ENCODE data around the gene TASOR2. TPM values are rescaled to one million over a fixed set of nuclear protein-coding genes. Genes with fewer than 3 reads are reported as not detected.

TASOR2 gene
- total RNA-seq, 4 donors from 2014 or later: 55.0 to 106 (median 75.9) TPM

DNA sequence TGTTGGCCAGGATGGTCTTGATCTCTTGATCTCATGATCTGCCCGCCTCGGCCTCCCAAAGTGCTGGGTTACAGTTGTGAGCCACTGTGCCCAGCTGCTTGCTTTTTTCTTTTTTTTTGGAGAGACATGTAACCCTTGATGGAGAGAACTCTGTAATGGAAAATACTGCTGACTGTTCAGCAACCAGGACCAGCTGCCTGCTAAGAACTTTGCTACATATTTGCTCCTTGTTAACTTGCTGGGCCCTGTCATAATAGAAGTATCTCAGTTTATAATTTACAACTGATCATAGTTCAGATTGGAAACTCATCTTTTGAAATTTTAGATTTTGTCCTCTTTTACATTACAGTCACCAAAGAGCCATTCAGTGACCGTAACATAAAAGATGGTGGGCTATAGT is 34.9 kb downstream of the TASOR2 start:
- TF ChIP-seq POLR2AphosphoS5 (IDR thresholded peaks at IDR 0.05): no peak
- intact Hi-C loops (cut with DNase I; ENCODE audit: low total_unique reads): no loop called here
- peaks cover 0 to 10% (median 3%) of the 10 kb centered on the region in 4 donors for H3K36me3 ChIP-seq
- no peak for DNase-seq
- 90 to 93% methylated on average over 3 of the region's 3 CpGs for WGBS, 2 donors (ENCODE audit: low coverage in 1 of 2)
- in situ Hi-C loops (cut with MboI; ENCODE audit: low pct_ligation_motif_present in 1 of 4, low pct_unique_long_range_greater_than_20kb in 1 of 4, low sequenced_read_pairs in 3 of 4): no loop called here
- H3K4me3 ChIP-seq: no peak overlapping the region
- H3K27me3 ChIP-seq: no peaks in the 10 kb centered on the region
- H3K27ac ChIP-seq: no peak overlapping the region
- peaks cover 0 to 14% (median 7%) of the 10 kb centered on the region in 4 donors for H3K4me1 ChIP-seq
- no peaks in the 10 kb centered on the region for H3K9me3 ChIP-seq

DNA sequence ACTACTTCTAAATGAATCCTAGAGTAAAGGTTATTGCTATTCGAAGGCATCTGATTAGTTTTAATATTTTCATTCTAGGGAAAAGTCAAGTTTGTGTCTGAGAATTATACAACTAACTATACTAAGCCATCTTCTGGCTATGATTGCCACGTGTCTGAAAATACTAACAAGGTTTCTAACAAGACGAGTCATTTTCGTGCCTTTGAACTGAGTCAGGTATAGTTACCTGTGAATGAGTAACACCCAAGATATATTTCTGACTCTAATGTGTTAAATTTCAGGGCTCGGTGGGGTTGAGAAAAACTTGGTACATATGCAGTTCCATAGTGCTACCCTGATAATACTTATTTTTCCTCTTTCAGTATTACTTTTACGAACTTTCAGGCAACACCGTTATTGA is 35.5 kb downstream of the TASOR2 start:
- TF ChIP-seq POLR2AphosphoS5 (IDR thresholded peaks at IDR 0.05) (no peak), POLR2A (IDR thresholded peaks at IDR 0.05) (no peak), EP300 (IDR thresholded peaks at IDR 0.05; ENCODE audit: low read depth) (no peak)
- TF ChIP-seq, protein P1, sequence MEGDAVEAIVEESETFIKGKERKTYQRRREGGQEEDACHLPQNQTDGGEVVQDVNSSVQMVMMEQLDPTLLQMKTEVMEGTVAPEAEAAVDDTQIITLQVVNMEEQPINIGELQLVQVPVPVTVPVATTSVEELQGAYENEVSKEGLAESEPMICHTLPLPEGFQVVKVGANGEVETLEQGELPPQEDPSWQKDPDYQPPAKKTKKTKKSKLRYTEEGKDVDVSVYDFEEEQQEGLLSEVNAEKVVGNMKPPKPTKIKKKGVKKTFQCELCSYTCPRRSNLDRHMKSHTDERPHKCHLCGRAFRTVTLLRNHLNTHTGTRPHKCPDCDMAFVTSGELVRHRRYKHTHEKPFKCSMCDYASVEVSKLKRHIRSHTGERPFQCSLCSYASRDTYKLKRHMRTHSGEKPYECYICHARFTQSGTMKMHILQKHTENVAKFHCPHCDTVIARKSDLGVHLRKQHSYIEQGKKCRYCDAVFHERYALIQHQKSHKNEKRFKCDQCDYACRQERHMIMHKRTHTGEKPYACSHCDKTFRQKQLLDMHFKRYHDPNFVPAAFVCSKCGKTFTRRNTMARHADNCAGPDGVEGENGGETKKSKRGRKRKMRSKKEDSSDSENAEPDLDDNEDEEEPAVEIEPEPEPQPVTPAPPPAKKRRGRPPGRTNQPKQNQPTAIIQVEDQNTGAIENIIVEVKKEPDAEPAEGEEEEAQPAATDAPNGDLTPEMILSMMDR (IDR thresholded peaks at IDR 0.05): no peak
- peaks cover 0 to 10% (median 3%) of the 10 kb centered on the region in 4 donors for H3K36me3 ChIP-seq
- H3K4me1 ChIP-seq: peaks cover 0 to 14% (median 7%) of the 10 kb centered on the region in 4 donors
- in situ Hi-C loops (cut with MboI; ENCODE audit: low pct_ligation_motif_present in 1 of 4, low pct_unique_long_range_greater_than_20kb in 1 of 4, low sequenced_read_pairs in 3 of 4): no loop called here
- WGBS, 2 donors (ENCODE audit: low coverage in 1 of 2): 90 to 94% methylated on average over 7 of the region's 7 CpGs
- no peak overlapping the region for H3K4me3 ChIP-seq
- no peaks in the 10 kb centered on the region for H3K9me3 ChIP-seq
- no peak overlapping the region for H3K27ac ChIP-seq
- intact Hi-C loops (cut with DNase I; ENCODE audit: low total_unique reads): no loop called here
- no peaks in the 10 kb centered on the region for H3K27me3 ChIP-seq
- DNase-seq: no peak

DNA sequence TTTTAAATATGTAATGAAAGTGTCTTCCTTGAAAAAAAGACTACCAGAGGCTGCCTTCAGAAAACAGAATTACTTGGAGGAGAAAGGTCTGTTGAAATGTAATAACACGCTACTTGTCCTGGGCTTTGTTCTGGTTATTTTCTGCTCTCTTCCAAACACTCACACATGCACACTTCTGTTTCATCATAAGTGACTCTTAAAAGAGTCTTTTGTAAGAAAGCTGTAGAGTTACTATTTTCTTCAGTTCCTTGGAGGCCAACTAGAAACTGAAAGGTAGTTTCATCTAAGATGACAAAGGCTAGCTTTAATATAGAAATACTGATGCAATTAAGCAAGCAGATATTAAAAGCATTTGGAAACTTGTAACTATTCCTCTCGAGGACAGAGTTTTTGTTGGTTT is 39.1 kb downstream of the TASOR2 start:
- 68 to 83% methylated on average over 2 of the region's 2 CpGs for WGBS, 2 donors (ENCODE audit: low coverage in 1 of 2)
- H3K27ac ChIP-seq: no peak overlapping the region
- H3K4me1 ChIP-seq: peaks cover 0 to 7% (median 5%) of the 10 kb centered on the region in 4 donors
- no peak for TF ChIP-seq POLR2AphosphoS5 (IDR thresholded peaks at IDR 0.05)
- DNase-seq: no peak
- intact Hi-C loops (cut with DNase I; ENCODE audit: low total_unique reads) (no loop called here), in situ Hi-C loops (cut with MboI; ENCODE audit: low pct_ligation_motif_present in 1 of 4, low pct_unique_long_range_greater_than_20kb in 1 of 4, low sequenced_read_pairs in 3 of 4) (no loop called here)
- H3K9me3 ChIP-seq: no peaks in the 10 kb centered on the region
- peaks cover 0 to 29% (median 10%) of the 10 kb centered on the region in 4 donors for H3K36me3 ChIP-seq
- H3K27me3 ChIP-seq: no peaks in the 10 kb centered on the region
- no peak overlapping the region for H3K4me3 ChIP-seq

DNA sequence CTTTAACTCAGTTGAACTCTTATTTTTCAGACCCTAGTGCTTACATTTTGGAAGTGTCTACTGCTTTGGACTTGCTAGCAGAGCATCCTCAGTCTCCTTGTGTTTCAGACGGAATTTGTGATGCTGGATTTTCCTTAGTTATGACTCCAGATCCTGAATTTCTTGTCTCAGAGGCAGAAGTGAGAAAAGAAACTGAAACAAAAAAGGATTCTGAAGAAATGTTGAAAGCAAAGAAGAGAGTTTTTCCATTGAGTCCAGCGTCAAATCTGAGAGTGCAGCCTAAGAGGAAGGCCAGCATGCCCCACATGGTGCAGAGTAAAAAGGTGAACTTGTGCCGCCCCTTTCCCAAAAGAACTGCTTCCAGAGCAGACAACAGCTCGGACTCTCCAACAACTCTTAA is 46.1 kb downstream of the TASOR2 start:
- intact Hi-C loops (cut with DNase I; ENCODE audit: low total_unique reads): no loop called here
- no peak overlapping the region for H3K4me3 ChIP-seq
- H3K27me3 ChIP-seq: no peaks in the 10 kb centered on the region
- DNase-seq: no peak
- no peaks in the 10 kb centered on the region for H3K9me3 ChIP-seq
- no peaks in the 10 kb centered on the region for H3K4me1 ChIP-seq
- WGBS, 2 donors (ENCODE audit: low coverage in 1 of 2): 77 to 82% methylated on average over 4 of the region's 4 CpGs
- TF ChIP-seq, protein P1 (IDR thresholded peaks at IDR 0.05): no peak
- TF ChIP-seq POLR2AphosphoS5 (IDR thresholded peaks at IDR 0.05): no peak
- no peak for TF ChIP-seq EP300 (IDR thresholded peaks at IDR 0.05; ENCODE audit: low read depth)
- no peak for TF ChIP-seq POLR2A (IDR thresholded peaks at IDR 0.05)
- no peak overlapping the region for H3K27ac ChIP-seq
- H3K36me3 ChIP-seq: peaks cover 0 to 34% (median 14%) of the 10 kb centered on the region in 4 donors
- in situ Hi-C loops (cut with MboI; ENCODE audit: low pct_ligation_motif_present in 1 of 4, low pct_unique_long_range_greater_than_20kb in 1 of 4, low sequenced_read_pairs in 3 of 4): no loop called here

DNA sequence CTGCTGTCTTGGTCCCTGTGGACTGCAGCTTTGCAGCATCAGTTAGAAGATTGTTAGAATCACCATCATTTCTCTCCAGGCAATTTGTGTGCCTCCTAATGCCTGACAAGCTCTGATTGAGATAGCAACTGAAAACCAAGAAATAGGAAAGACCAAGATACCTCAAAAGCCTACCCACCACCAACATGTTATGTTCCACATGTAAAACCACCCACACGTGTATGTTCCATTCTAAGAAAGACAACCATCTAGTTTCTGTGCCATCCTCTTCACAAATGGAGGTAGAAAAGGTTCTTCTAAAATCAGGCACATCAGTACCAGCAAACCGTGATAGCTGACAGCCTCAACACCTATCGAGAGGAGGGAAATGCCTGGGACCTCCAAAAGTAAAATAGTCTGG is 46.9 kb downstream of the TASOR2 start:
- intact Hi-C loops (cut with DNase I; ENCODE audit: low total_unique reads): no loop called here
- in situ Hi-C loops (cut with MboI; ENCODE audit: low pct_ligation_motif_present in 1 of 4, low pct_unique_long_range_greater_than_20kb in 1 of 4, low sequenced_read_pairs in 3 of 4): no loop called here
- Histone ChIP-seq H3K27me3 (no peaks in the 10 kb centered on the region), H3K27ac (no peak overlapping the region), H3K36me3 (peaks cover 0 to 34% (median 13%) of the 10 kb centered on the region in 4 donors), H3K4me1 (no peaks in the 10 kb centered on the region), H3K9me3 (no peaks in the 10 kb centered on the region), H3K4me3 (no peak overlapping the region)
- TF ChIP-seq, protein P1 (IDR thresholded peaks at IDR 0.05): no peak
- TF ChIP-seq POLR2AphosphoS5 (IDR thresholded peaks at IDR 0.05): no peak
- WGBS, 2 donors (ENCODE audit: low coverage in 1 of 2): 85 to 100% methylated on average over 1 to 3 of the region's 3 CpGs
- no peak for DNase-seq

All from transverse colon (tissue), 4 donors.